Astrocyte of the cerebellum (primary cell): ENCODE data around the gene STK16.
"Not testable (repeated sequence)": the region's sequence is repeated elsewhere in the genome, so short reads cannot be mapped to it uniquely, and the experiment has no call there.

Source experiments
- DNase-seq: peaks from one replicate; pipeline ENCODE4 v3.0.0-alpha.2; 2011; ENCODE audit warnings: low read depth
- H3K4me3 ChIP-seq: 2 replicates; pipeline ENCODE4 v1.5.1; 2011; ENCODE audit warnings: mild to moderate bottlenecking, low read depth, low read length, moderate library complexity
- CTCF ChIP-seq: IDR thresholded peaks from 2 replicates; pipeline ENCODE4 v1.5.1; 2012; ENCODE audit warnings: low read length, low read depth, moderate library complexity, mild to moderate bottlenecking; ENCODE audit errors: missing control alignments
- in situ Hi-C: cut with HindIII; loops from 2 replicates; pipeline ENCODE4 v1.10.0; 2017; ENCODE audit warnings: low sequenced_read_pairs

Gene STK16

GRCh38 chr2:219245148-219245898, at the start of gene STK16, which contains the start of gene GLB1L:
Gene STK16 (plus strand): TSS chr2:219245479. CDS start chr2:219246000, 521 bp downstream.
Gene GLB1L (minus strand): TSS chr2:219245444. CDS start chr2:219243573, 1,871 bp downstream.
- peak; percentile 82 for DNase-seq
- no peak for TF ChIP-seq CTCF
- H3K4me3 ChIP-seq = peak within 1 kb of the TSS; percentile 91
- in situ Hi-C loops = loop anchor here (10.0 kb wide), 1 partner anchor 119 kb away; no protein-coding TSS in a partner anchor

- TF ChIP-seq CTCF = no peak
- H3K4me3 ChIP-seq = no peak overlapping the region
- in situ Hi-C loops = no loop called here
- DNase-seq = no peak
Observed at GRCh38 chr2:219197388-219197787, 47.9 kb upstream of the STK16 start.

GRCh38 chr2:219198974-219199373, 46.3 kb upstream of the STK16 start:
- in situ Hi-C loops = no loop called here
- TF ChIP-seq CTCF = no peak

GRCh38 chr2:219199470-219200211, 45.6 kb upstream of the STK16 start:
- no peak for TF ChIP-seq CTCF
- in situ Hi-C loops = no loop called here
- no peak overlapping the region for H3K4me3 ChIP-seq
- no peak for DNase-seq

More at GRCh38 chr2:219198974-219199373, 46.3 kb upstream of the STK16 start:
- H3K4me3 ChIP-seq = no peak overlapping the region
- no peak for DNase-seq

GRCh38 chr2:219200502-219201326, 44.6 kb upstream of the STK16 start:
- DNase-seq, H3K4me3 ChIP-seq, in situ Hi-C loops: not testable (repeated sequence)

GRCh38 chr2:219201331-219201730, 43.9 kb upstream of the STK16 start:
- DNase-seq, in situ Hi-C loops, H3K4me3 ChIP-seq: not testable (repeated sequence)

GRCh38 chr2:219204425-219205164, 40.7 kb upstream of the STK16 start:
- in situ Hi-C loops = no loop called here
- DNase-seq = no peak
- H3K4me3 ChIP-seq = no peak overlapping the region
- no peak for TF ChIP-seq CTCF
